Adrenal gland (tissue), 12 donors: ENCODE measurements around the gene HMG20B. TPM values are rescaled to one million over a fixed set of nuclear protein-coding genes. Genes with fewer than 3 reads are reported as not detected.

Experiments used
- DNase-seq, 7 donors: peaks; one replicate each; pipeline ENCODE4 v3.0.0-alpha.2; 2019 to 2020
- H3K27ac ChIP-seq, 5 donors: fragments of 200-600 bp; sonication (generic) in 4 of 5; 1 replicate in 3 of 5; 2 replicates in 2 of 5; pipeline versions ENCODE4 v1.5.1 to v1.8.0; 2016 to 2020; ENCODE audit warnings: mild to moderate bottlenecking in 1 of 5
- H3K27me3 ChIP-seq: fragments of 200-600 bp; 2 replicates; pipeline ENCODE4 v1.8.0; 2021
- H3K36me3 ChIP-seq, 2 donors: fragments of 200-600 bp; replicated peaks in 1 of 2; 1 replicate in 1 of 2; 2 replicates in 1 of 2; pipeline versions ENCODE4 v1.5.1 to v1.8.0; 2018 to 2022
- H3K4me1 ChIP-seq, 2 donors: fragments of 200-600 bp; replicated peaks in 1 of 2; 1 replicate in 1 of 2; 2 replicates in 1 of 2; pipeline versions ENCODE4 v1.5.1 to v1.8.0; 2018 to 2021
- H3K4me3 ChIP-seq, 4 donors: fragments of 200-600 bp; sonication (generic) in 3 of 4; one replicate each; pipeline ENCODE4 v1.5.1; 2016 to 2018
- H3K9me3 ChIP-seq, 3 donors: fragments of 200-600 bp; sonication (generic) in 1 of 3; replicated peaks in 1 of 3; 1 replicate in 2 of 3; 2 replicates in 1 of 3; pipeline versions ENCODE4 v1.5.1 to v1.8.0; 2016 to 2021
- POLR2A ChIP-seq, 2 donors: fragments of 450-650 bp; IDR thresholded peaks; one replicate each; pipeline ENCODE4 v1.6.1; 2017; ENCODE audit warnings: antibody characterized with exemption in 2 of 2, mild to moderate bottlenecking in 2 of 2, moderate library complexity in 1 of 2
- WGBS, 4 donors: extraction: QIAGEN DNeasy Blood & Tissue Kit in 2 of 4; methylation state at CpG; one replicate each; pipeline versions ENCODE4 v1.1.5 to v1.1.7; 2013 to 2017; 5-methylcytosine and 5-hydroxymethylcytosine counted together
- intact Hi-C, 2 donors: fragments of 100-400 bp; cut with DNase I; formaldehyde crosslinking; loops; one replicate each; pipeline versions ENCODE4 v1.14.1 to v1.15.0; 2022 to 2023
- polyA plus RNA-seq, 3 donors: library from polyadenylated mRNA; stranded (reverse); fragments of 200-250 nt in 2 of 3; fragments of 350-450 nt in 1 of 3; fragmentation: Illumina TruSeq in 1 of 3; extraction: RNeasy Lipid Tissue Mini Kit (QIAGEN cat#74804) in 1 of 3; gene quantifications; one replicate each; pipeline ENCODE4 v1.2.3, GENCODE V29; 2013 to 2014
- total RNA-seq, 9 donors: library from RNA; depleted of rRNA in 4 of 9; stranded (reverse); fragments of >200 nt in 4 of 9; fragments of 120-200 nt in 1 of 9; fragmentation: NEBNext Ultra II Directional in 1 of 9; extraction: Animal tissue kit (Norgen Biotek cat#: 25700) in 1 of 9; gene quantifications; one replicate each; pipeline versions ENCODE4 v1.1.0 to v1.2.4, GENCODE V29; 2013 to 2023
- TF ChIP-seq, protein P1 (sequence below), 6 experiments: fragments of 450-650 bp in 4 of 6; fragments of 200-600 bp in 2 of 6; sonication (generic) in 1 of 6; IDR thresholded peaks; 1 replicate in 5 of 6; 2 replicates in 1 of 6; pipeline versions ENCODE4 v1.5.1 to v1.8.0; 2016 to 2021; ENCODE audit warnings: antibody characterized with exemption in 6 of 6, mild to moderate bottlenecking in 2 of 6, moderate library complexity in 1 of 6
- donor health status: healthy with polysubstance abuse.
- donor health status: Bipolar disorder and iron deficiency.
- donor health status: DM: yes; HTN: yes; CAD: no.
- donor health status: DM: no; HTN: no; CAD: no.
- donor health status: DM: no; HTN: no; CAD: no.
- donor health status: DM: yes; HTN: yes; CAD: no.

Gene HMG20B
- total and polyA plus RNA-seq, 12 donors: 18.1 to 178 (median 102) TPM

- H3K9me3 ChIP-seq: no peaks in the 10 kb centered on the region
- WGBS, 4 donors: 63 to 97% (median 78%) methylated on average over 6 to 14 of the region's 14 CpGs
- H3K27ac ChIP-seq: no peak overlapping the region
- peaks cover 0 to 8% of the 10 kb centered on the region in 2 donors for H3K36me3 ChIP-seq
- DNase-seq: no peak
- TF ChIP-seq, protein P1, sequence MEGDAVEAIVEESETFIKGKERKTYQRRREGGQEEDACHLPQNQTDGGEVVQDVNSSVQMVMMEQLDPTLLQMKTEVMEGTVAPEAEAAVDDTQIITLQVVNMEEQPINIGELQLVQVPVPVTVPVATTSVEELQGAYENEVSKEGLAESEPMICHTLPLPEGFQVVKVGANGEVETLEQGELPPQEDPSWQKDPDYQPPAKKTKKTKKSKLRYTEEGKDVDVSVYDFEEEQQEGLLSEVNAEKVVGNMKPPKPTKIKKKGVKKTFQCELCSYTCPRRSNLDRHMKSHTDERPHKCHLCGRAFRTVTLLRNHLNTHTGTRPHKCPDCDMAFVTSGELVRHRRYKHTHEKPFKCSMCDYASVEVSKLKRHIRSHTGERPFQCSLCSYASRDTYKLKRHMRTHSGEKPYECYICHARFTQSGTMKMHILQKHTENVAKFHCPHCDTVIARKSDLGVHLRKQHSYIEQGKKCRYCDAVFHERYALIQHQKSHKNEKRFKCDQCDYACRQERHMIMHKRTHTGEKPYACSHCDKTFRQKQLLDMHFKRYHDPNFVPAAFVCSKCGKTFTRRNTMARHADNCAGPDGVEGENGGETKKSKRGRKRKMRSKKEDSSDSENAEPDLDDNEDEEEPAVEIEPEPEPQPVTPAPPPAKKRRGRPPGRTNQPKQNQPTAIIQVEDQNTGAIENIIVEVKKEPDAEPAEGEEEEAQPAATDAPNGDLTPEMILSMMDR (IDR thresholded peaks at IDR 0.05): no peak
- TF ChIP-seq POLR2A (IDR thresholded peaks at IDR 0.05): no peak
- H3K4me1 ChIP-seq: peaks cover 0 to 8% of the 10 kb centered on the region in 2 donors
- intact Hi-C loops: loop anchor here (5.0 kb wide), 2 partner anchors 64 to 69 kb away; no protein-coding TSS in a partner anchor
- no peaks in the 10 kb centered on the region for H3K27me3 ChIP-seq
- H3K4me3 ChIP-seq: no peak overlapping the region
These were observed 24.1 kb upstream of the HMG20B start for GRCh38 chr19:3548606-3549005.

- intact Hi-C loops: loop anchor here (5.0 kb wide), 2 partner anchors 62 to 67 kb away; no protein-coding TSS in a partner anchor
- TF ChIP-seq, protein P1 (IDR thresholded peaks at IDR 0.05): no peak
- TF ChIP-seq POLR2A (IDR thresholded peaks at IDR 0.05): no peak
- Histone ChIP-seq H3K36me3 (peaks cover 0 to 8% of the 10 kb centered on the region in 2 donors), H3K4me1 (peaks cover 4 to 15% of the 10 kb centered on the region in 2 donors), H3K27ac (no peak overlapping the region), H3K27me3 (no peaks in the 10 kb centered on the region), H3K9me3 (no peaks in the 10 kb centered on the region), H3K4me3 (no peak overlapping the region)
- DNase-seq: no peak
- 90 to 93% (median 92%) methylated on average over 8 to 10 of the region's 10 CpGs for WGBS, 4 donors
These were observed 22.9 kb upstream of the HMG20B start for GRCh38 chr19:3549816-3550215.

DNA sequence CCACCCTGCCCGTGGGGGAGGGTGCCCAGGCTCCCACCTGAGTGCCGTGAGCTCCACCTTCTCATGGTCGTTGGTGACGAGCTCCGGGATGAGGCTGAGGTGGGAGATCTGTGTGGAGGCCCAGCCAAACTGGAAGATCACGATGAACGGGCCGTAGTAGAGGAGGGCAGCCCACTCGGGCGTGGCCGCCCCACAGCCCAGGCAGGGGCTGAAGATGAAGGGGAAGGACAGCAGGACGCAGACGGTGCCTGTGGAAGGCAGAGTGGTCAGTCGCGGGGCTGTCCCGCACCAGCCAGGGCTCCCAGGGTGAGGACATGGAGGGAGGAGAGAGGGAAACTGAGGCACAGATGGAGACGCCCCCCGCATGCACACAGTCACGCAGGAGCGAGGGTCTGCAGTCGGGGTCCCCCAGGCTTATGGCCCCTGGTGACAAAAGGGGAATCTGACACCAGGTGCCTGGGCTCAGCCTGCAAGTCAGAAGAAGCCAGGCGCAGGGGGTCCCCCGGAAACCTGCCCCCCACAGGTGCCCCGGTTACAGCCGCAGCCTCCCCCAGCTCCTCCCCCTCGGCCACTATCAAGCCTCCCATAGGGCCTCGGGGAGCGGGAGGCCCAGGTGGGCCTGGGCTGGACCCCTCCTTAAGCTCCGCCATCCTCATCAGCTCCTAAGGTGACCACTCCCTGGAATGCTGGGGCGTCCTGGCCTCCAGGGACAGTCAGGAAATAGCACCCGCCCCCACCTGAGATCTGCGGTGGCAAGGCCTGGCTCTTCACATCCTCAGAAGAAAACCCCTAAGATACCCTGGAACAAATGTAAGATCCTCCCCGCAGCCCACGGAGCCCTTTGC lies 21.6 kb upstream of the HMG20B start:
- Histone ChIP-seq H3K27me3 (no peaks in the 10 kb centered on the region), H3K4me1 (peaks cover 7 to 23% of the 10 kb centered on the region in 2 donors), H3K4me3 (no peak overlapping the region), H3K27ac (no peak overlapping the region), H3K9me3 (no peaks in the 10 kb centered on the region), H3K36me3 (peaks cover 0 to 8% of the 10 kb centered on the region in 2 donors)
- DNase-seq: no peak
- 87 to 94% (median 89%) methylated on average over 20 to 34 of the region's 34 CpGs for WGBS, 4 donors
- TF ChIP-seq POLR2A (IDR thresholded peaks at IDR 0.05): no peak
- TF ChIP-seq, protein P1 (IDR thresholded peaks at IDR 0.05): no peak
- intact Hi-C loops: no loop called here

DNA sequence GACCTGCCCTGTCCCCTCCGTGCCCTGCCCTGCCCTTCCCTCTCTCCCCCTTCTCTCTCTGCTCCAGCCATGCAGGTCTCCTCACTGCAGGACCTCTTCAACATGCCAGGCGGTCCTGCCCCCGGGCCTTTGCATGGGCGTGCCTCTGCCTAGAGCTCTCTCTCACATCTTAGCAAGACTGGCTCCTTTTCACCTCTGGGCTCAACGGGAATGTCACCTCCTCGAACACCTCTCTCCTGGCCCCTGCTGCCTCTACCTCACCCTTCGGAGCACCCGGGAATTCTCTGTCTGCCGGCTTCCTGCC lies 21.0 kb upstream of the HMG20B start:
- WGBS, 4 donors: 80 to 90% (median 87%) methylated on average over 9 of the region's 9 CpGs
- intact Hi-C loops: no loop called here
- Histone ChIP-seq H3K4me1 (peaks cover 12 to 24% of the 10 kb centered on the region in 2 donors), H3K36me3 (peaks cover 0 to 8% of the 10 kb centered on the region in 2 donors), H3K9me3 (no peaks in the 10 kb centered on the region), H3K27me3 (no peaks in the 10 kb centered on the region), H3K4me3 (no peak overlapping the region), H3K27ac (no peak overlapping the region)
- no peak for TF ChIP-seq POLR2A (IDR thresholded peaks at IDR 0.05)
- TF ChIP-seq, protein P1 (IDR thresholded peaks at IDR 0.05): no peak
- no peak for DNase-seq
